HepG2 (cell line): ENCODE results near the gene NRSN2. TPM values are rescaled to one million over a fixed set of nuclear protein-coding genes. Genes with fewer than 3 reads are reported as not detected.

Source experiments
- ATF4 ChIP-seq, 2 experiments: fragments of 450-650 bp in 1 of 2; sonication (generic) in 1 of 2; formaldehyde crosslinking; IDR thresholded peaks; 2 replicates each; pipeline versions ENCODE4 v1.5.0 to v1.8.0; 2020 to 2022; ENCODE audit warnings: mild to moderate bottlenecking in 1 of 2, missing genetic modification reagents in 1 of 2
- BATF2 ChIP-seq: sonication (generic); formaldehyde crosslinking; IDR thresholded peaks from 2 replicates; pipeline ENCODE4 v1.8.0; 2022; ENCODE audit warnings: mild to moderate bottlenecking, missing genetic modification reagents, moderate library complexity
- KMT2A ChIP-seq: sonication (generic); formaldehyde crosslinking; IDR thresholded peaks from 2 replicates; pipeline ENCODE4 v1.4.0; 2020; ENCODE audit warnings: missing genetic modification reagents
- PLRG1 ChIP-seq: fragments of 450-650 bp; conservative IDR thresholded peaks from 2 replicates; pipeline ENCODE4 v1.6.1; 2016
- POGK ChIP-seq: sonication (generic); formaldehyde crosslinking; conservative IDR thresholded peaks from 2 replicates; pipeline ENCODE4 v1.8.0; 2022; ENCODE audit warnings: mild to moderate bottlenecking, moderate library complexity, missing genetic modification reagents
- SKI ChIP-seq: fragments of 450-650 bp; IDR thresholded peaks from one replicate; pipeline ENCODE4 v1.6.1; 2018; ENCODE audit warnings: mild to moderate bottlenecking; ENCODE audit not compliant: partially characterized antibody
- TEAD2 ChIP-seq: sonication (generic); formaldehyde crosslinking; IDR thresholded peaks from 2 replicates; pipeline ENCODE4 v1.9.0; 2021; ENCODE audit warnings: missing genetic modification reagents
- ZBTB43 ChIP-seq: sonication (generic); formaldehyde crosslinking; conservative IDR thresholded peaks from 2 replicates; pipeline ENCODE4 v1.4.0; 2020; ENCODE audit warnings: missing genetic modification reagents
- ZBTB8A ChIP-seq: sonication (generic); formaldehyde crosslinking; IDR thresholded peaks from 2 replicates; pipeline ENCODE4 v1.4.0; 2020; ENCODE audit warnings: mild to moderate bottlenecking, low read depth, missing genetic modification reagents, borderline replicate concordance
- ZFP1 ChIP-seq: IDR thresholded peaks from 2 replicates; pipeline ENCODE4 v1.6.1; 2016
- ZFP36 ChIP-seq: fragments of 150-350 bp; IDR thresholded peaks from 2 replicates; pipeline ENCODE4 v1.6.1; 2018; ENCODE audit warnings: borderline replicate concordance, low read length, low read depth; ENCODE audit not compliant: partially characterized antibody
- ZFP91 ChIP-seq: sonication (generic); formaldehyde crosslinking; IDR thresholded peaks from 2 replicates; pipeline ENCODE4 v1.9.0; 2022; ENCODE audit warnings: missing genetic modification reagents, mild to moderate bottlenecking, borderline replicate concordance
- ZNF142 ChIP-seq: sonication (generic); formaldehyde crosslinking; IDR thresholded peaks from 2 replicates; pipeline ENCODE4 v1.4.0; 2020; ENCODE audit warnings: missing genetic modification reagents
- ZNF674 ChIP-seq: sonication (generic); formaldehyde crosslinking; IDR thresholded peaks from 2 replicates; pipeline ENCODE4 v1.5.0; 2020; ENCODE audit warnings: low read depth, mild to moderate bottlenecking, missing genetic modification reagents
- ZNF678 ChIP-seq: sonication (generic); formaldehyde crosslinking; IDR thresholded peaks from 2 replicates; pipeline ENCODE4 v1.4.0; 2020; ENCODE audit warnings: mild to moderate bottlenecking, missing genetic modification reagents
- polyA plus RNA-seq, 8 experiments: library from polyadenylated mRNA; depleted of rRNA in 3 of 8; stranded (reverse) in 7 of 8; unstranded in 1 of 8; fragments of >200 nt; fragmentation: Illumina TruSeq in 4 of 8; extraction: Trizol in 4 of 8; gene quantifications; 2 replicates each; pipeline versions ENCODE4 v1.2.1 to v1.2.3, GENCODE V29; 2011 to 2016; ENCODE audit warnings: low read depth in 4 of 8, missing spikeins in 1 of 8, mixed read lengths in 1 of 8; ENCODE audit not compliant: insufficient read depth in 1 of 8
- total RNA-seq, 5 experiments: library from RNA; depleted of rRNA; stranded (reverse); fragments of >200 nt; fragmentation: Illumina TruSeq; extraction: Trizol; gene quantifications; 2 replicates each; pipeline ENCODE4 v1.2.3, GENCODE V29; 2016; ENCODE audit warnings: low read depth in 1 of 5

NRSN2 gene
- total and polyA plus RNA-seq, 2 of the 13 experiments (the other 11 are each of a cell fraction or from before 2014, with no cell fraction given) = 32.3 to 49.4 TPM

- peak; percentile 96 for TF ChIP-seq ZFP91 (CRISPR knock-in tag)
- peak; percentile 98 for TF ChIP-seq ZFP1 (CRISPR knock-in tag)
- peak; percentile 99; the same call in 1 of the 2 replicates for TF ChIP-seq ZNF678 (CRISPR knock-in tag)
- peak; percentile 92 for TF ChIP-seq KMT2A
- peak; percentile 54; the same call in 1 of the 2 replicates for TF ChIP-seq BATF2 (CRISPR knock-in tag)
- peak; percentile 95 for TF ChIP-seq SKI
- TF ChIP-seq ZNF142 (CRISPR knock-in tag) = peak; percentile 85; the same call in 1 of the 2 replicates
- TF ChIP-seq ZBTB8A (CRISPR knock-in tag) = no peak
- peak; percentile 99 for TF ChIP-seq POGK (CRISPR knock-in tag)
- peak; percentile 99 for TF ChIP-seq ZBTB43 (CRISPR knock-in tag)
- no peak for TF ChIP-seq PLRG1
- peak; percentile 79 to 100; a peak in 3 of 4 replicates for TF ChIP-seq ATF4 (CRISPR knock-in tag; IDR thresholded peaks at IDR 0.05)
- no peak for TF ChIP-seq ZFP36
- TF ChIP-seq TEAD2 (CRISPR knock-in tag) = no peak
- TF ChIP-seq ZNF674 = peak; percentile 71; the same call in 1 of the 2 replicates
These were observed 15.7 kb downstream of the NRSN2 start (continued) for GRCh38 chr20:362271-363254.
